GM18511 (cell line): Measurements from ENCODE around the gene MACROD2.

Experiments used
- ATAC-seq: cut with Tn5 transposase; IDR thresholded peaks from one replicate; pipeline ENCODE4 v1.9.1; 2021; ENCODE audit warnings: mild to moderate bottlenecking, moderate library complexity; ENCODE audit not compliant: unreplicated experiment

MACROD2 gene

DNA sequence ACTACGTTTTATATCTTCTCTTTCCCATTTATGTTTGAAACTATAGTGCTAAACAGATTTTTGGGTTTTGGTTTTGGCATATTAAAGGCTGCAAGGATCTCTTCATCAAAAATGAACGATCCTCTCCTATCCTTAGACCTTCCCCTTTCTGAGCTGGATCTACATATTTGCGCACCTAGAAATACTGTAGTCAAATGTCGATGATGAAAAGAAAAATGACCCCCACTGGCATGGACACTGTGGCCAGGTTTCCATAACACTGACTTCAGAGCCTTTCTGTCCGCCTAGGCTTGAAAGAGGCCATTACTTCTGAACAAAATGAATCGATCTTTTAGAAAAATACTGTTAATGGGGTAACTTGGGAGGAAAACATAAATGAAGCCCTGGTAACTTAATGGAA, 336.3 kb downstream of the MACROD2 start:
- ATAC-seq: no peak

GRCh38 chr20:14332866-14333265, 337.6 kb downstream of the MACROD2 start:
- ATAC-seq: no peak

- no peak for ATAC-seq
Measured at GRCh38 chr20:14333721-14334120, 338.4 kb downstream of the MACROD2 start.

- ATAC-seq: peak; percentile 38
Measured at GRCh38 chr20:14334306-14334930, 339.1 kb downstream of the MACROD2 start.

DNA sequence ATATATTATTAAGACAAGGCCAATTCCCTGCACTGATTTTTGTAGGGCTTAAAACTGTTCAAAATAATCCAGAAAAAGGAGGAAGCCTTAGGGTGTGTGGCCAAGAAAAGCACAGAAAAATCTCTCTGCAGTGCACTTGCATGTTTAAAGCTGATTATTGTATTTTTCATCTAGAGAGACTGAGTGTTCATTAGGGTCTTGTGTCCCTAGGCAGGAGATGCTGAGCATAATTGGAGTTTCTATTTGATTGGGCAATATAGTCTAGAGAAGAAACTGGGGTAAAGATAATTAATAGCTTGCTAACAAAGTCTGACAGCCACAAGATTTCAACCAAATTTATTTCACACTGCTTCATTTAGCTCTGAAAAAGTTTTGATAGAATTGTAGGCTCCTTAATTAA, 339.7 kb downstream of the MACROD2 start:
- ATAC-seq: no peak

DNA sequence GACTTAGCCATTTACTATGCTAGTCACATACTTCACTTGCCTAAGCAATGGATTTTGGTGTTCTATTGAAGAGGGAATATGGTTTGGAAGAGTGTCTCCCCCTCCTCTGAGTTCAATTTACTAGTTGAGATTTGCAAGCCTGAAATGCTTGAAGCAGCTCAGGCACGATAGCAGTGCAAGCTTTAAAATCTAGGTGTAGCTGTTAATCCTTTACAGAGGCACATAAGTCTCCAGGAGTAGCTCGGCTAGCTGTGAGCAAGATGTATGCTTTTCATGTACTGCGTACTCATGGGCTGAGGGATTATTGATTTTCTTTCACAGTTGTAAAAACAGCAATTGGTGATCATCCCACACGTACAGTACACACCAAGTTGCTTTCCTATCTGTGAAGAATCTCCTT, 341.4 kb downstream of the MACROD2 start:
- ATAC-seq: no peak

DNA sequence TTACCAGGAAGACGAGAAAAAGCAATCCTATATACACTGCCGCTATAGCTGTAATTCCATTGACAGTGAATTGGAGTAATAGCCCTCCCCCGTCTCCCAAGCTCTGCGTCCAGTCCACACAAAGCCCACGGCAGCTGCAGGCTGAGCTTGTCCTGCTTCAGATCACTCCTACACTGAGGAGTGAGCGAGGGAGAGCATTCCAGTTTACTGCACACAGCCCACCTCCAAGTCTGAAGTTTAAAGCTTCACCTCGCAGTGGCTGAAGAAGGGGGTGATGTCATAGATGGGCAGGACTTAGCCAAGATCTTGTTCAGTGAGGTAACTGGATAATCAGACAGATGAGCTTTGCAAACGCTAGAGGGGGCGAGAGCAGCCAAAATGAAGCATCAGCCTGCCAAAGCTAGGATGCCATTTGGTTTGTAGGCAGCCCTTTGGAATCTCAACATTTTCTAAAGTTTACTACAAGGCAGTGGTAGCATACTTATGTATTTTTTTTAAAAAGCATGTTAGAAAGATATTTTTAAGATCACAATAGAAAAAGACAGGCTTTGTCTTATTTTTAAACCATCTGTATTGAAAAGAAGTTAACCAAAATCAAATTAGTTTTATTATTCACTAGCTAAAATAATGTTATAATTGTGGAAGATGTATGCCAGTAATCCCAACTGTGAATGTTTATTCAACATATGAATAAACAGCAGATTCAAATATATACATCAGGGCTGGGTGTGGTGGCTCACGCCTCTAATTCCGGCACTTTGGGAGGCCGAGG, 342.3 kb downstream of the MACROD2 start, which contains the start of gene FLRT3:
FLRT3 (minus strand) TSS at position 213 of the 772 bp plus-strand sequence. CDS start 10,106 bp downstream, outside the sequence.
- ATAC-seq: peak; percentile 97

DNA sequence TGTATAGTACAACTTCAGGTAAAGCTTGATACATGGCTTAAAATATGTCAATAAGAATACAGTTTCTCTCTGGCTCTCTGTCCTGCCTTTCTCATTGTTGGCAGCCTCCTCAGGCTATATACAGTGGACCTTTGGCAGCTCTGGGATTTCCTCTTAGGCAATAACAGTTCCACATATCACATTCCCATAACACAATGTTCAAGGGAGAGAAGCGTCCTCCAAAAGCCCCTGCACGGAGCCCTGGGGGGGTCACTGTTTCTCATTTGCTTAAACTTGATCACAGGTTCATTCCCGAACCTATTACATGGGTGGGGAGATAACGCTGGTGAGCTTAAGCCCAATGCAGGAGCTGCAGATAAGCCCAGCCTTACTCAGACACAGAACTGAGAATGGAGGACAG, 346.5 kb downstream of the MACROD2 start:
- ATAC-seq: no peak

DNA sequence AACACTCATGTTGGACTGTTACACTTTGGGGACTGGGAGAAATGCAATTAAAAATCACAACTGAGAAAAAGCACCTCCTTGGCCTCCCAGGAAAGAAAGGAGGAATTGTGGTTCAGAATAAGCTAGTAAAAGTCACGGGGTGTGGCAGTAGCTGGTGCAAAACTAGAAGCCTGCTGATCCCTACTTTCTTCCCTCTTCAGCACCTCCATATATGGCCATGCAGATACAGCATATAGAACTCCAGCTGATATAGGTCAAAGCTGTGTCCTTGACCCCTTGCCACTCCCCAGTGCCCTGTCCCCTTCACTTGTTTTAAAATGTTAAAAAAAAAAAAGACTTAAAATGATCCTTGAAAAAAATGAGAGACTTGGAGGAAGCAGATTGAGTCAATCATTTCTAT, 347.6 kb downstream of the MACROD2 start:
- peak; percentile 4 for ATAC-seq

GRCh38 chr20:14343491-14344065, 348.3 kb downstream of the MACROD2 start:
- peak; percentile 64 for ATAC-seq

GRCh38 chr20:14344746-14345145, 349.4 kb downstream of the MACROD2 start:
- no peak for ATAC-seq

GRCh38 chr20:14355791-14356190, 360.5 kb downstream of the MACROD2 start:
- ATAC-seq: no peak

- no peak for ATAC-seq
Measured at GRCh38 chr20:14360416-14360815, 365.1 kb downstream of the MACROD2 start.

GRCh38 chr20:14361509-14362345, 366.4 kb downstream of the MACROD2 start:
- ATAC-seq: no peak

GRCh38 chr20:14374196-14374595, 378.9 kb downstream of the MACROD2 start:
- ATAC-seq: no peak

DNA sequence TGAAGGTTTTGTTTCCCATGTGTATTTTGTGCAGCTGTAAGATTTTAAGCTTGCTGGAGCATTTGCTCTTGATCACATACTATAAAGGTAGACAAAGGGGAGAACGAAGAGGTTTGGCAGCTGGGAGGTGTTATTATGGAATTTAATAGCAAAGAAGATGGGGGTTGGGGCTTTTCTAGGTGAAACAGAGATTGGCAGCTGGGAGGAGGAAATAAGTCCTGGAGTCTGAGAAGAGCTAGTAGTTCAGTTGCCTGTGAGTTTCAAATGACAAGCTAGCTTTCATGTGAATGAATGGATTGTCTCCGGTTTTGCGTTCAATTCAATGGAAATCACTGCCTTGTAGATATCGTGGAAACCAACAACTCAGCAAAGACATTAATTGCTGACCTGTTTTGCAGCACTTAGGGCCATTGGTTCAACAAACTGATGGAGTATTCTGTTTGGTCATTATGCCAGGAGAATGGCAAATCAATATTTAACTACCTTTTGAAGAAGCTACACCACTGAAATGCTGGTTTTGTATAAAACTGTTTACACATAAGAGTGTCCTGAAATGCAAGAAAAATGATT, 380.2 kb downstream of the MACROD2 start:
- no peak for ATAC-seq

- no peak for ATAC-seq
Measured at GRCh38 chr20:14378326-14378725, 383.0 kb downstream of the MACROD2 start.

GRCh38 chr20:14383335-14383734, 388.0 kb downstream of the MACROD2 start:
- ATAC-seq: no peak

DNA sequence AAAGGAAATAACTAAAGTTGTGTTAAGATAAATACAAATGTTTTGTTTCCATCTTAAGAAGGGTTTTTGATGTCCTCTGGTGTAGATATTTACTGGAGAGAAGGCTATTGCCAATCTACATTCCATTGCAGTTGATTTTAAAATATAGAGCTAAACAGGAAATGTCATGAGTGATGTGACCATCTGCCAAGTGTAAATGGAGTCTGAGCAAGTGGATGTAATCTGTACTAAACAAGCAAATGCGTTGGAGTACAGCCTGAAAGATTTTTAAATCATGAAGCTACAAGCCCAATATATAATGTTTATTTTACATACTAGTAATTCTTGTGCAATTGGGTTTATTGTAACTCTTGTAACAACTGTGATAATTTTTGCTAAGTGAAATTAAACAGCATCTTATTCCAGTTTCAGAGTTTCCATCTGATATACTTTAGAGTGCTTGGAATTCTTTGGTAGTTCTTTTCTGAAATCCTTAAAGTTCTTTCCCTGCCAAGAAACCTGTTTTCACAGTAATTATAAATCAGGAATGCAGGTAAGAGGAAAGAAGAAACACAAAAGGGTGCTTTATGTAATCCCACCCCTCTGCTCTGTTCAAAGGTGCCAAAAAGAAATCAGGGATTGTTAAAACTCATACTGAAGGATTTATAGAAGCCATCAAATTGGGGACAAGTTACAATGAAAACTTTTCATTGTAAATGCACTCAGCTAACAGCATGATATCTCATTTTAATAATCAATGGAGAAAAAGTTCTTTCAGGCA, 389.3 kb downstream of the MACROD2 start:
- ATAC-seq: no peak

DNA sequence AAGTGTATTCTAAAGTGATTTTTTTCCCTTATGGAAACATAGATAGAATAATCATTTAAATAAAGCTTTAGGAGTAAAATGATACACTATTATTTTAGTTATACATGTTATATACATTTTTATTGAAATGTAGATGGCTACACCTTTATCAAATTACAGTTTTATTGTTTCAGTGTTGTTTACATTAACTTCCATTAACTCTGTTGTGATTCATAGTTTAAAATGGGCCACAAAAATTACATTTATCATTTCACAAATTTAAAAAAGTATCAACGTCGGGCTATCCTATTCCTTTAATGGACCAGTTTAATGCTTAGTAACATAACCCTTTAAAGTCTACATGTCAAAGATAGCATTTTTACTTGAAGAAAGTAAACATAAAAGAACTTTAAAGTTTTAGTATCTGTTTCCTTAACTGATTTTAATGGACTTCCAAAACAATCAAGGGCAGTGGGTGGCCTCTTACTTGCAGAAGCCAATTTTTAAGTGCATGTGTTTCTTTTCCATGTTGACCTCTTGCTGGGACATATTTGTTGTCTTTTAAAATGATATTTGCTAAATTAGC, 389.9 kb downstream of the MACROD2 start:
- no peak for ATAC-seq
